ENCODE measurements around the gene ITPK1.

Gene ITPK1

DNA sequence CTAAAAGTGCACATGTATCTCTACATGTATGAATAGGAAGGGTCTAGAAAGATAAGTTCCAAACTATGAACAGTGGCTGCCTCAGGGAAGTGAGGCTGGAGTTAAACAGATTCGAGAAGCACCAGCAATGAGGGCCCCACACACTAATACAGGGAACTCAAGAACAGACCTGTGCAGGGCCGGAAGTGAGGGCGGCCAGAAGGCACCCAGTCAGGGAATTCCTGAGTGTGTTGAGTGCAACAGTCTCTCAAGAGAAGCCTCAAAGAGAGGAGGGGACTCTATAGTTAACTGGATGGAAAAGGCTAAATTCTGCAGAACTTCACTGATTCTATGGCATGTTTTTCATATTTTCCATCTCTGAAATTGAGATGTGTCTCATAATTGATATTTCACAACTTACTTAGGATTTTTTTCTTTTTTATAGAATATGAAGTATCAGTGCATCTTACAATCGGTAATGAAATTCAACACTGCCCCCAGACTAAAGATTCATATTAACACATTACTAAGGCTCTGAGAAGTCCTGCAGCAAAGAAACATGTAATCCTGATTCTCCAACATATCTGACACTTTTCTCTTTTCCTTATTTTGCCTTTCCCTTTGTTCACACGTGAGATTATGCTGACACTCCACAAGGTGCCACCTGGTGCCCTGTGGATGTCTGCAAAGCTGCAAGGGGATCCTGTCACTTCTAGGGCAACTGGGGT is 131.5 kb downstream of the ITPK1 start:
- DNase-seq = no peak

GRCh38 chr14:92982956-92983355 is 132.8 kb downstream of the ITPK1 start:
- DNase-seq = no peak

GRCh38 chr14:92981726-92982125 is 134.0 kb downstream of the ITPK1 start:
- no peak for DNase-seq

DNA sequence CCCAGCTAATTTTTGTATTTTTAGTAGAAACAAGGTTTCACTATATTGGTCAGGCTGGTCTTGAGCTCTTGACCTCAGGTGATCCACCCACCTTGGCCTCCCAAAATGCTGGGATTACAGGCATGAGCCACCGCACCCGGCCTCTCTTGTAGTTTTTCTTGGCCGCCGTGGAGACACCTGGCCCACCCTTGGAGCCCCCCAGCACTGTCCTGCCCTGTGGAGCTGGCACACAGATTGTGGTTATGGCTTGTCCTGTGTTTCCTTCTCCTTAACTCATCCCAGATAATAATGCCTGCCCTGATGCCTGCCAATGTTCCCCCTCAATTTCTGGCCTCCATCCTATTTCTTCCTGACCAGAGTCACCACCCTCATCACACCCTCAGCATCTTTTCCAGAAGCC is 134.9 kb downstream of the ITPK1 start:
- DNase-seq = no peak

GRCh38 chr14:92978229-92979021 is 137.3 kb downstream of the ITPK1 start:
- DNase-seq = no peak

- no peak for DNase-seq
Observed at GRCh38 chr14:92976268-92976667, 139.5 kb downstream of the ITPK1 start.

DNA sequence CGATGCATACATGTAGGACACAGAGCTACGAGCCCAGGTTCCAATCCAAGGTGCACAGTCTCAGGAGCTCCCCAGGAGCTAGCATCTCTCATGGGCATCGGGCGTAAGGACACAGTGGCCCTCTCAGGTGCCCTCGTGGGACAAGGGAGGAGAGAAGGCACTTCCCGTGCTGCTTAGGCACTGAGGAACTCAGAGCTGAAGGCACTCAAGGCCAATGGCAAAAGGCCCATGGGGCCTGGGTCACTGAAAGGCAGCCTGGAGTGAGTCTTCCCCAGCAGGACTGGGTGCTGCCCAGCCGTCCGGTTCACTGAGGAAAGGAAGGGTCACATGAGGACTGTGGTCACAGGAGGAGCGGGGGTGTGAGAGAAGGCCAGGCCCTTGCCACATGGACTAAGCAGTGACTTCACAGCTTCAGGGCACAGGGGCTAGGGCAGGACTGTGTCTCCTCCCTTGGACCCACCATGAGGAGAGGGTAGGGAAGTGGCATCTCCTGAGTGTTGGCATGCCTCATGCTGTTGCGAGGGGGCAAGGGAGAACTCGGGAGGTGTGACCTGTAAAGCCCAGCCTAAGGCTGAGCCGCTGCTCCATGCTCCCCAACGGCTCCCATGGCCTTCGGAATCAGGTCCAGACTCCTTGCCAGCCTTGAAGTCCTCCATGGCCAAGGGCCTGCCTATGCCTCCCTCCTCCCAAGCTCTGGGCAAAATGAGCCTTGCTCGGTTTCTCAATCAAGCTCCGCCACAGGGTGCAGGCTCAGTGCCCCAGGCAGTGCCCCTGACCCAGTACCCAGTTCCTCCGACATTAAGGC is 141.0 kb downstream of the ITPK1 start:
- DNase-seq = no peak

GRCh38 chr14:92973798-92974372 is 141.8 kb downstream of the ITPK1 start:
- DNase-seq = no peak

GRCh38 chr14:92973261-92973797 is 142.4 kb downstream of the ITPK1 start:
- DNase-seq = no peak

GRCh38 chr14:92971601-92972180 is 144.0 kb downstream of the ITPK1 start:
- DNase-seq = no peak

DNA sequence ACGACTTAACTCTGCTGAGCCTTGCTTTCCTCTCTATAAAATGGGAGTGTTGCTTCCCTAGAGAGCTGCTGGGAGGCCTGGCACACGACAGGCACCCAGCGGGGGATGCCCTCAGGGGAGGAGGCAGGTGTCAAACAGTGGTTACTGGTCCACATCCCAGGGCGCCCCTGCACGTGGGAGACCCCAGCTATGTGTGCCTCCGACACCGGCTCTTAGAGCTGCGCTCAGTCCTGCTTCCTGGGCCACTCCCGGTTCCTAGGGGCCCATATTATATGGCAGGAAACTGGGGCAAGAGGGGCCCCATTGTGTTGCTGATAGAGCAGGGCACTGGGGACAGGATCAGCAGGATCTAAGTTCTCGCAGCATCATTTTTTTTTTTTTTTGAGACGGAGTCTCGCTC is 145.5 kb downstream of the ITPK1 start:
- DNase-seq = no peak

- DNase-seq = no peak
Observed at GRCh38 chr14:92969871-92970270, 145.9 kb downstream of the ITPK1 start.

- DNase-seq = no peak
Observed at GRCh38 chr14:92969430-92969829, 146.3 kb downstream of the ITPK1 start.

- no peak for DNase-seq
Observed at GRCh38 chr14:92968291-92969020, 147.3 kb downstream of the ITPK1 start.

- DNase-seq = no peak
Observed at GRCh38 chr14:92967346-92967926, 148.3 kb downstream of the ITPK1 start.

DNA sequence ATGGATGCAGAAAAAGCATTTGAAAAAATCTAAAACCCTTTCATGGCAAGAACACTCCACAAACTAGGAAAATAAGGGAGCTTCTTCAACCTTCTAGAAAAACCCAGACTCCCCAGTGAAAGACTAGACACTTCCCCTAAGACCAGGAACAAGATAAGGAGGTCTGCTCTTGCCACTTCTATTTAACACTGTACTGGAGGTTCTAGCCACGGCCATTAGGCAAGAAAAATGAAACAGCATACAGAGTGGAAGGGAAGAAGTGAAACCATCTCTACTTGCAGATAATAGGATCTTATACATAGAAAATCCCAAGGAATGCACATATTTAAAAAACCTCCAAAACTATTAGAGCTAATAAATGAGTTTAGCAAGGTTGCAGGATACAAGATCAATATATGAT is 150.4 kb downstream of the ITPK1 start:
- no peak for DNase-seq

GRCh38 chr14:92964124-92965109 is 151.3 kb downstream of the ITPK1 start:
- DNase-seq = no peak

- no peak for DNase-seq
Observed at GRCh38 chr14:92963301-92964123, 152.2 kb downstream of the ITPK1 start.

- DNase-seq = no peak
Observed at GRCh38 chr14:92962831-92963095, 153.0 kb downstream of the ITPK1 start.
